B cell (primary cell): Measurements from ENCODE around the gene RALB. TPM values are rescaled to one million over a fixed set of nuclear protein-coding genes. Genes with fewer than 3 reads are reported as not detected.

Experiments used
- ATAC-seq: fragments of 200-7000 bp; cut with Tn5 transposase; one replicate; pipeline ENCODE4 v1.10.0; 2021; ENCODE audit warnings: low read depth, mild to moderate bottlenecking, moderate number of reproducible peaks, moderate library complexity
- CTCF ChIA-PET: fragments of 350-600 bp; sonication (Branson Sonifier 250); formaldehyde crosslinking; loops from one replicate; lab custom pipeline; 2021; ENCODE audit warnings: antibody characterized with exemption, inconsistent platforms; lab: Charles Lee
- POLR2A ChIA-PET: fragments of 350-600 bp; sonication (Branson Sonifier 250); formaldehyde crosslinking; loops from one replicate; lab custom pipeline; 2021; ENCODE audit warnings: antibody characterized with exemption; lab: Charles Lee
- DNase-seq: peaks from one replicate; pipeline ENCODE4 v3.0.0; 2013
- H2AFZ ChIP-seq: 2 replicates; pipeline ENCODE4 v1.6.1; 2012; ENCODE audit warnings: mild to moderate bottlenecking, low read depth, low read length; ENCODE audit not compliant: insufficient read depth, poor library complexity, severe bottlenecking
- H3K27ac ChIP-seq, 2 donors: 1 replicate in 1 of 2; 2 replicates in 1 of 2; pipeline ENCODE4 v1.5.1; 2012 to 2013; ENCODE audit warnings: low read length in 2 of 2, mild to moderate bottlenecking in 2 of 2, moderate library complexity in 1 of 2
- H3K27me3 ChIP-seq, 4 experiments: fragments of 200-600 bp in 1 of 4; sonication (generic) in 1 of 4; replicated peaks in 1 of 4; 1 replicate in 2 of 4; 2 replicates in 2 of 4; pipeline versions ENCODE4 v1.6.1 to v1.7.0; 2013 to 2016; ENCODE audit warnings: low read length in 3 of 4, mild to moderate bottlenecking in 2 of 4, mixed read lengths in 1 of 4, moderate library complexity in 1 of 4; ENCODE audit not compliant: insufficient read depth in 4 of 4, control insufficient read depth in 3 of 4; ENCODE audit errors: control extremely low read depth in 1 of 4
- H3K36me3 ChIP-seq, 2 experiments: replicated peaks in 1 of 2; 1 replicate in 1 of 2; 2 replicates in 1 of 2; pipeline versions ENCODE4 v1.6.1 to v1.7.1; 2013; ENCODE audit warnings: low read length in 1 of 2; ENCODE audit not compliant: insufficient read depth in 2 of 2, control insufficient read depth in 1 of 2; ENCODE audit errors: control extremely low read depth in 1 of 2, extremely low read depth in 1 of 2
- H3K4me1 ChIP-seq, 2 donors: fragments of 200-600 bp in 1 of 2; sonication (generic) in 1 of 2; 1 replicate in 1 of 2; 2 replicates in 1 of 2; pipeline versions ENCODE4 v1.5.1 to v1.6.1; 2013 to 2017; ENCODE audit warnings: low read length in 2 of 2; ENCODE audit not compliant: control insufficient read depth in 2 of 2, insufficient read depth in 2 of 2
- H3K4me2 ChIP-seq: replicated peaks from 2 replicates; pipeline ENCODE3; 2012; ENCODE audit warnings: mild to moderate bottlenecking, low read depth, low read length; ENCODE audit not compliant: poor library complexity, severe bottlenecking
- H3K4me3 ChIP-seq, 5 experiments: fragments of 200-600 bp in 1 of 5; sonication (generic) in 1 of 5; 1 replicate in 3 of 5; 2 replicates in 2 of 5; pipeline versions ENCODE4 v1.5.1 to v1.7.0; 2011 to 2016; ENCODE audit warnings: low read length in 4 of 5, mild to moderate bottlenecking in 4 of 5, low read depth in 2 of 5, control low read depth in 1 of 5, moderate library complexity in 1 of 5; ENCODE audit not compliant: insufficient read depth in 1 of 5; ENCODE audit errors: control extremely low read depth in 1 of 5, extremely low read depth in 1 of 5
- H3K79me2 ChIP-seq: fragments of 200-600 bp; sonication (generic); one replicate; pipeline ENCODE4 v1.6.0; 2016; ENCODE audit warnings: low read length; ENCODE audit not compliant: control insufficient read depth, insufficient read depth
- H3K9ac ChIP-seq: fragments of 200-600 bp; sonication (generic); 2 replicates; pipeline ENCODE4 v1.6.1; 2017; ENCODE audit warnings: mild to moderate bottlenecking, low read length, moderate library complexity
- H3K9me3 ChIP-seq, 3 donors: one replicate each; pipeline versions ENCODE4 v1.6.1 to v1.7.1; 2013; ENCODE audit warnings: low read length in 2 of 3; ENCODE audit not compliant: control insufficient read depth in 2 of 3, insufficient read depth in 1 of 3; ENCODE audit errors: control extremely low read depth in 1 of 3
- H4K20me1 ChIP-seq: 2 replicates; pipeline ENCODE4 v1.6.0; 2012; ENCODE audit warnings: mild to moderate bottlenecking, low read length; ENCODE audit not compliant: insufficient read depth, control insufficient read depth, poor library complexity, severe bottlenecking
- H3K27ac Mint-ChIP-seq: one replicate; pipeline ENCODE4 v1.8.0; 2021; ENCODE audit warnings: mixed read lengths
- H3K27me3 Mint-ChIP-seq: one replicate; pipeline ENCODE4 v1.8.0; 2021; ENCODE audit warnings: mixed read lengths
- H3K4me1 Mint-ChIP-seq: one replicate; pipeline ENCODE4 v1.8.0; 2021; ENCODE audit warnings: mixed read lengths
- H3K4me3 Mint-ChIP-seq: one replicate; pipeline ENCODE4 v1.8.0; 2021; ENCODE audit warnings: mixed read lengths
- H3K9me3 Mint-ChIP-seq: one replicate; pipeline ENCODE4 v1.8.0; 2022; ENCODE audit warnings: mixed read lengths; ENCODE audit not compliant: insufficient read depth
- CTCF ChIP-seq: fragments of 200-600 bp; IDR thresholded peaks from one replicate; pipeline ENCODE4 v1.8.0; 2022; ENCODE audit warnings: antibody characterized with exemption, mild to moderate bottlenecking
- EZH2 ChIP-seq: IDR thresholded peaks from 2 replicates; pipeline ENCODE4 v1.6.1; 2012; ENCODE audit warnings: borderline replicate concordance, low read depth, mild to moderate bottlenecking, moderate library complexity, low read length; ENCODE audit not compliant: insufficient read depth, poor library complexity, severe bottlenecking
- WGBS: methylation state at CpG from one replicate; pipeline ENCODE4 v1.1.5; 2013; ENCODE audit warnings: missing lambda C conversion rate; ENCODE audit not compliant: insufficient coverage; 5-methylcytosine and 5-hydroxymethylcytosine counted together
- intact Hi-C: fragments of 100-400 bp; cut with micrococcal nuclease; formaldehyde crosslinking; loops from one replicate; pipeline ENCODE4 v1.10.0; 2022
- polyA plus RNA-seq: library from polyadenylated mRNA; depleted of rRNA; stranded (reverse); fragments of >200 nt; gene quantifications from 2 replicates; pipeline ENCODE4 v1.2.3, GENCODE V29; 2012
- total RNA-seq, 2 donors: library from RNA; stranded (reverse); fragments of 120-200 nt in 1 of 2; gene quantifications; 1 replicate in 1 of 2; 2 replicates in 1 of 2; pipeline versions ENCODE4 v1.2.3 to v1.2.4, GENCODE V29; 2013 to 2022

Gene RALB
- total and polyA plus RNA-seq, 2 donors (not counting 1 experiment from before 2014, with no cell fraction given): 19.3 to 35.9 TPM

- POLR2A ChIA-PET: no interaction called here
- peaks cover 54% of the 10 kb centered on the region for H3K4me1 Mint-ChIP-seq
- 47% methylated on average over 16 of the region's 16 CpGs for WGBS
Measured at GRCh38 chr2:120227111-120227991, 25.3 kb upstream of the RALB start.

More at GRCh38 chr2:120227111-120227991, 25.3 kb upstream of the RALB start:
- H4K20me1 ChIP-seq: peaks cover 2% of the 10 kb centered on the region
- peaks cover 30% of the 10 kb centered on the region for H3K79me2 ChIP-seq
- Mint-ChIP-seq H3K9me3 (no peaks in the 10 kb centered on the region), H3K27me3 (no peaks in the 10 kb centered on the region), H3K4me3 (no peak overlapping the region), H3K27ac (peak overlapping the region; percentile 2)
- peaks cover 0 to 5% (median 2%) of the 10 kb centered on the region in 3 donors for H3K9me3 ChIP-seq
- no peak overlapping the region for H3K4me3 ChIP-seq
- no peak overlapping the region for H2AFZ ChIP-seq
- intact Hi-C loops: no loop called here
- H3K27me3 ChIP-seq: no peaks in the 10 kb centered on the region
- no peaks in the 10 kb centered on the region for H3K36me3 ChIP-seq
- CTCF ChIA-PET: interaction anchor here (0.8 to 2.0 kb wide), 5 partner anchors 10 to 86 kb away, joined by 3 to 8 read pairs (median 3); no protein-coding TSS in a partner anchor
- H3K4me1 ChIP-seq: peaks cover 27 to 37% of the 10 kb centered on the region in 2 donors
- no peak for DNase-seq
- TF ChIP-seq CTCF (no peak), EZH2 (no peak)
- no peak for ATAC-seq
- no peak overlapping the region for H3K4me2 ChIP-seq
- H3K9ac ChIP-seq: no peak overlapping the region
- H3K27ac ChIP-seq: no peak overlapping the region
